Measurements from ENCODE around the gene USP7.
A peak's percentile ranks its signal among the peaks of the same experiment; 100 is the strongest.

USP7 gene

DNA sequence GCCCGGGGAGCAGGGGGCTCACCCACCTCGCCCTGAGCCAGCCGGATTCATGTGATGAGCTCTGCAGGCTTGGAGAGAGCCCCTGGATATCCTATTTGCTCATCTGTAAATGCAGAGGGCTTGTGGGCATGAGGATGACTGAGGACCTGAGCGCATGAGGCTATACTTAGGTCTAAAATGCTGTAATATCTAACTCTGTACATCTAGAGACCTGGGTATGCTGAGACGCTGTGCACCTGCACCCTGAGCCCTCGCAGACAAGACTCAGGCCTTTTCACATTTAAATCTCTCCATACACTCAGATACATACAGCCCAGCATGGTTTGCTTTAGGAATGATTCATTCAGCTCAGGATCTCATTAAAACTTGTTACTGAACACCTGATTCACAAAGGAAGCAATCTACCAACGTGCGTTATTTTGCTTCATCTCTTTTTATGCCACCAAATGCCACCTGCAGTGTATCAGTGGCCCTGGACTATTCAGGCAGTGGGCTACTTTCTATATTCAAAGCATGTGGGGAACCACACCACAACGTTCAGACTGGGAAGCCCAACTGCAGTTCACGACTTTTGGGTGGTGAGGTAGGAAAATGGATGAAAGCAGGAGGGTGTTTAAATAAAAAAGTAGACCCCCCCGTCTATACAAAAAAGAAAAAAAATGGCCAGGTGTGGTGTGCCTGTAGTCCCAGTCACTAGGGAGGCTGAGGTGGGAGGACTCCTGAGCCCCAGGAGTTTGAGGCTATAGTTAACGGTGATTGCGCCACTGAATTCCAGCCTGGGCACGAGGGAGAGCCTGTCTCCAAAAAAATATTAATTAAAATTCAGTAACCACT lies 12.0 kb downstream of the USP7 start:
- DNase-seq: no peak

DNA sequence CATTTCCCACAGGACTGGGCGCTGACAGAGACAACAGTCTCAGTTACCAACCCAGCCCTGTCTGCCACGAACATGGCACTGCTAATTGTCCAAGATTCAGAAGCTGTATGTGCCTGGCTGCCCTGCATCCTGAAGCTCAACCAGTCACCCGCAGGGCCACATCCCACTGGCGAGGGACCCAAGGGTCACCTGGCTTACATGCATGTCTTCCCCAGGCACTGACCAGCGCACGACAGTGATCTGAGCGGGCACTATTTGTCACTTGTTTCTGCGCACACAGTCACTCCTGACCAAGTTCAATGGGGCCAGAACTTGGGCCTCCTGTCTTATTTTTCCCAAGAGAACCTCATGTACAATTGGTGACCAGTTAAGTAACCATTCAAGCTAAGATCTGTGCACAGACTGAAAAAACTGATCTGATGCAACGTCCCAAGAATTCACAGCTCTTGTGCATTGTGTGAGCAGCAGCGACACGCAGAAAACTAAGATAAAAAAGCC lies 13.1 kb downstream of the USP7 start:
- DNase-seq: no peak

DNA sequence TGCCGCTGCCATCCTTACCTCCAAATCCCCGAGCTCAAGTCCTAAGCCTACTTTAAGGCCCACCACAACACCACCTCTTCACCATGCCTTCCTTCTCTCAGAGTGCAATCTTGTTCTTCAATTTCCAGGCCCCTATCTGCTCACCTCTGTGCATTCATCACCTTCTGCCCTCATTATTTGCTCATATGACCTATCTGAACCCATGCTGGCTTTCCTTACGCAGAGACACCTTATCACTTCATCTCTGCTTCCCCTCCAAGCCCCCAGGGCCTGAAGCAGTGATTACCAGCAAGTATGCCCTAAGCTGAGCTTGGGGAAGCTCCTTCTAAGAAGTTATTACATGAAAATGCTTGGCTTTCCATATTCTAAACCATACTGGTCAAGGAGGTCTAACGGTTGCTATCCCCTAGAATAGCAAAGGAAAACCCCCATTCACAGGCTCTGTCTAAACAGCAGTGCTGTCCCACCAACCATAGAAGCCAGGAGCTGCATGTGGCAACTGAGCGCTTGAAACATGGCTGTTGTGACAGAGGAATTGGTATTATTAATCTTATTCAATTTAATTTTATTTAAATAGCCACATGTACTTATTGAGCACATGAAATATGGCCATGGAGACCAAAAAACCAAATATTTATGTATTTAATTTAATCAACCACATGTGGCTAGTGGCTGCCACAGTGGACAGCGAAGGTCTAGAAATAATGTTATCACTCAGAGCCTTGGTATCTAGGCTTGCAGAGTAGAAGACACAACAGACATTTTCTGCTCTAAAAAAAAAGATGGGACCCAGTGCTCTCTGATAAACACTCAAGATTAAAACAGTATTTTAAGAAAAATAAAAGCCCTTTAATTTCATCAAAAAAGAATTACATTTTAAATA lies 13.9 kb downstream of the USP7 start:
- DNase-seq: no peak

DNA sequence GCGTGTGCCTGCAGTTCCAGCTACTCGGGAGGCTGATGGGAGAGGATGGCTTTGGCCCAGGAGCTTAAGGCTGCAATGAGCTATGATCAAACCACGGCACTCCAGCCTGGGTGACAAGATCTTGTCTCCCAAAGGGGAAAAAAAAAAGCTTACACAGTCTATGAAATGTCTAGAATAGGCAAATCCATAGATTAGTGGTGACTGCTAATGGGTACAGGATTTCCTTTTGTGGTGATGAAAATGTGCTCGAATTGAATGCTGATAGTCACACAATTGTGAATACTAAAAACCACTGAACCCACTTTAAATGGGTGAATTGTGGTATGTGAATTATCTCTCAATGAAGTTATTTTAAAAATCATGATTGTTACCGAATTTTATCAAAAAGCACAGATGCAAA lies 14.9 kb downstream of the USP7 start:
- no peak for DNase-seq

DNA sequence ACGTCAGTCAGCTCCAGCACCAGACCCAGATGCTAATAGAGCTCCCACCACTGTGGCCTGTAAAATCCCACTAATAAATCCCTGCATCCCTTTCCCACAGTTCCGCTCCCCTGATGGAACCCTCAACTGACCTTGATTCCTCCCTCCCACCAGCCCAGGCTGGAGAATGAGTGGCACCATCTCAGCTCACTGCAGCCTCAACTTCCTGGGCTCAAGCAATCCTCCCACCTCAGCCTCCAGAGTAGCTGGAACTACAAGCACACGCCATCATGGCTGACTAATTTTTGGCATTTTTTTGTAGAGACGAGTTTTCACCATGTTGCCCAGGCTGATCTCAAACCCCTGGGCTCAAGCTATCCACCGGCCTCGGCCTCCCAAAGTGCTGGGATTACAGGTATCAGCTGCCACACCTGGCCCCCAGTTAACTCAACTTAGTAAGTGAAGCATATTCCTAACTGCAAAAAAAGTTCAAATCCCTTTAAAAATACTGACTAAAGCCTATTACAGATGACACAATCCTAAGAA lies 15.6 kb downstream of the USP7 start:
- DNase-seq: no peak

DNA sequence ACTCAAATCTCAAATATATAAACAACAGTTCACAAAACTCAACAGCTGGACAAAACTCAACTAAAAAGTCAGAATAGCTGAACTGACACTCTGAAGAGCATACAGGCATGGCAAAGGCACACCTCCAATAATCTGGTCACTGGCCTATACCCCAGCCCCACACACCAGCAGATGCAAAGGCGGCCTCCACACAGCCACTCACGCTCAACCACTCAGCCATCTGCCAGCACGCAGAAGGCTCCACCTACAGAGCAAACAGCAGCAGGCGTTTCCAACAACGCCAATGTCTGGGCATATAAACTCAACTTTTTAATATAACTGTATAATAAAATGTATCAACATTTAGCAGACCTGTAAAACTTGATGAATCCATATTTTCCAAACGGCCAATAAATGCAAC lies 17.2 kb downstream of the USP7 start:
- peak; percentile 27 for DNase-seq

DNA sequence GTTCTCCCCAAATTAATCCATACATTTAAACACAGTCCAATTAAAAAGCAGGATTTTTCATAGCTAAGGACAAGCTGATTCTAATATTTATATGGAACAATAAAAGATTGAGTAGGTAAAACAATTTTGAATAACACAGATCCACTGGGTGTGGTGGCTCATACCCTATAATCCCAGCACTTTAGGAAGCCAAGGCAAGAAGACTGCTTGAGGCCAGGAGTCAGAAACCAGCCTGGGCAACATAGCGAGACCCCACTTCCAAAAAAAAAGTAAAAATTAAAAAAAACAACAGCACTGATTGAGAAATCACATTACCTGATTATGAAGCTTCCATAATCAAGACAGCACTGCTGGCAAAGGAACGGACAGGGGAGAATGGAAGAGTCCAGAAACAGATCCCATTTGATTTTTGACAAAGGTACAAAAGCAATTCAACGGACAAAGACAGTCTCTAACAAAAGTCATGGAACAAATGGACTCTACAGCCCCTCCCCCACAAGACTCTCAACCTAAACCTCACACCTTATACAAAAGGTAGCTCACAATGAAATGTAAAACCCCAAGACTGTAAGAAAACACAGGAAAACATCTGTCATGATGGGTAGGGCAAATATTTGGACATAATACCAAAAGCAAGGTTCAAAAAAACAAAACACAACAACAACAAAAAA lies 17.9 kb downstream of the USP7 start:
- DNase-seq: no peak

DNA sequence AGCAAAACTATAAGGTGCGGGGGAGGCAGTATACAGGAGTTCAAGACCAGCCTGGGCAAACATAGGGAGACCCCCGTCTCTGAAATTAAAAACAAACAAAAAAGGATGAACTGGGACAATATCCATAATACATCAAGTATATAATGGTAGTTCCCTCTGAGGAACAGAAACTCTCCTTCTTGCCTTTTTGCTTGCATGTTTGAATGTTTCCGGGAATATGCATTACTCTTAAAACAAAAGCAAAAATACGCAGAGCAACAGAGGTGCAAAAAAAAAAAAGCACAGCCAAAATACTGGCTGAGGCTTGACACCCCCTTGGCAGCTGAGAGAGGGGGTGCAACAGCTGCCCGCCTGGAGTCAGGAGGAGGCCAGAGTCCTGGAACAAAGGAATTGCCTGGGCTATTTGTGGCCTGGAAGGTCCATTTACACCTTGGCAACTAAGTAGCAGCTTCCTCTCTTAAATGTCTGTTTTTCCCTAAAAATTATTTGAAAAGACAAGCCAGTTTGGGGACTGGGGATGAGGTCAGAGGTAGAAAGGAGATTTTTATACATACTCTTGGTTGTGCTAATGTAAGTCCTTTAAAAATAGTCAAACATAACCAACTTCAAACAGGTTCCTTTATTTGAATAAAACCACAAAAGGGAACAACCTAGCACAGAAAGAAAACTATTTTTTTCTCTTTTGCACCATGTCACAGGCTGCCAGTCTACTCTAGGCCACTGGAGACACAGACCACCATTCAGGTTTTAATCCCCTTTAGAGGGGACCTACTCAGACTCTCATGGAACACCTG lies 19.5 kb downstream of the USP7 start:
- no peak for DNase-seq

DNA sequence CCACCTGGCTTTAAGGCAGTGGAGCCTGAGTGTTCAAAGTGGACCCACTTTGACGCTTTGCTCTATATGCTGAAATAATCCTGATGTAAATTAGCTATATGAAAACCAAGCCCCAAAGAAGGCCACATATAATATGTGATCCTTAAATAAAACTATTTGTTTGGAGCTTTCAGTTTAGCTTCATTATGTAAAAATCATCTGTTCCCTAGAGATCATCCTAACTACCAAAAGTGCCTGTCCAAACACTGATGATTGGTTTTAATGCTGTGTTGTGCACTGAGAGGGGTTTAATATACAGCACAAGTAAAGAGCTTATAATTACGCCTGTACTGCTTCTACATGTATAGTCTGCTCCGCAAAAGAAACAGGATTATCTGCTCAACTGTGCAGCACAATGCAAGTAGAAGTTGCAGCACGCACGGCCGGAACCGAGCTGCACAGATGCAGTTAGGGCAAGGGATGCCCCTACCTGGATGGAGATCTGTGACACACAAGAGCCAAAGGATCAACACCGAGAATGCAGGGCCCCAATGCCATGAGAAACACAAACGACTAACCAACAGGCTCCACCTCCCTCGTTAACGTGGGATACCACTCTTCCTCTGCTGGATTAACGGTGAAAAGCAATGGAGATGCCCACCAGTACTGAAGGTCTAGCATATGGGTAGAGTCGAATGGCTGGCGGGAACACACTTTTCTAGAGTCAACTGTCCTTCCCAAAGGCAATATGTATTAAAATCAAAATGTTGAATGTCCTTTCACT lies 20.5 kb downstream of the USP7 start:
- DNase-seq: no peak

DNA sequence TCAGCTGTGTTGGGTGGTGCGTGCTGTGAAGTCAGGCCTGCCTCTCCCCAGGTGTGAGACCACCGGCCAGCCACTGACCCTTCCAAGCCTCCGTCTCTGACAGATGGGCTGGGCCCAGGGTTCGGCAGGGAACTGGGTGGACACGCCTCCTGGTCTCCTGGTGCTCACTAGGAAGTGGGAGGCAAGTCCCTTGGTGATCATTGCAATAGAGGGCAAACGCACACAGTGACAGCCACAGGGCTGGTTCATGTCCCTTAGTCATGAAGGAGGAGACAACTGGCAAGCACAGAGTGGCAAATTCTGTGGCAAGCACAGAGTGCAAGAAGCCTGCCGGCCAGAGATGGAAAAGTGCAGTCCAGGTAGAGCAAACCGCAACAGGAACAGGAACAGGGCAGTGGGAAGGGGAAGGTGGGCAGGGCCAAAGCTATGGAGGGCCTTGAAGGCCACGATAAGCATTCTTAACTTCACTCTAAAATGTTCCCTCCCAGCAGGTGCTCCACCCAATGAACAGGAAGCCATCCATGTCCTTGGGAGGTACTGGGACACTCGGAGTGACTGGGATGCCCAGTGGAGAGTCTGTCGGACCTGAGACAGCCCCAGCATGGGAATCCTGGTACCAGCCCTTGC lies 21.9 kb downstream of the USP7 start:
- no peak for DNase-seq

DNA sequence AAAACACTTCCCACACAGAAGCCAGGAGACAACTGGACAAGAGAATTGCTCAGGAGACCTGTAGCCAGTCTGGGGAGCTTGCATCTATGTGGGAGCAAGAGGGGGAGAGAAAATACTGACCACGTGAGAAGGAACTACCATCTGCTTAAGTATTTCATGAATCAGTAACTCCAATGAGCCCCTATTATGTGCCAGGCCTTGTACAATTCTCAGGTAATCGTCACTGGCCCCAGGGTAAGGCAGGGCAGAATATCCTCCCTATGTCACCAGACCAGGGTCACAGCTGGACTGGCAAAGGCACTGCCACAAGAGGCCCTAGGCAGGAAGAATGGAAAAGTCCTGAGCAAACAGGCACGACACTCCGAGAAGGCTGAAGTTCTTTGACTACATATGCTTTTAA lies 25.9 kb downstream of the USP7 start:
- DNase-seq: no peak

DNA sequence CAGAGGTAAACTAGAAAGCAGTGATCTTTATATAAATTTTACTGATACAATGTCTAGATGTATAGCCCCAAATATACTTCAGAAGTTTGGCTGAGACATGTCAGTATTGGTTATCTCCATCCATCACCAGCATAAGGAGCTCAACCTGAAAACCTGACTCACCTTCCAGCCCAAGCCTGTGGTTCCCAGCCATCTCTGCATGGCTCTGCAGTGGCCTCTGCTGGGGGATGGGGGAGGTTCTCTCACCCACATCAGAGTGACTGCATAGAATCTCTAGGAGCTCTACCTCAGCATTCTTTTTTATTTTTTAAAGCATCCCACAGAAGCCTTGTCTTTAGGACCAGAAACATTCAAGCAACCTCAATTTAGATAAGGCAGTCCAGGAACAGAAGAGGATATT lies 27.3 kb downstream of the USP7 start:
- DNase-seq: no peak

DNA sequence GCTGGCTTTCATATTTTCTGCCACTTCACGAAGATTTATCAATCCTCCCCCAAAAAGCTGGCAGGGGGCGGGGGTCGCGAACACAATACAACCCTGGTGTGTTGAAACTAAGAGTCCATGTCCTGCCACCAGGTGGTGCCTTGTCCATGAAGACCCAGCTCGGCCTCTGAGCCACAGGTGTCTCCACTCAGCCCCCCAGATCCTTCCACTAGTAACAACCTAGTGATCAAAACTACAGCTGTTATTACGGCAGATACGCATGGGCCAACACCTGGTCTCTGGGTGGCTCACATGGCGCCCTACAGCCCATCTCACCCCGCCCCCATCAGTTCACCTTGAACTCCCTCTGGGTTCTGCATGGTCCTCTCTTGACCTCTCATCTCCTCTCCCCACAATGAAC lies 27.7 kb downstream of the USP7 start:
- DNase-seq: no peak

DNA sequence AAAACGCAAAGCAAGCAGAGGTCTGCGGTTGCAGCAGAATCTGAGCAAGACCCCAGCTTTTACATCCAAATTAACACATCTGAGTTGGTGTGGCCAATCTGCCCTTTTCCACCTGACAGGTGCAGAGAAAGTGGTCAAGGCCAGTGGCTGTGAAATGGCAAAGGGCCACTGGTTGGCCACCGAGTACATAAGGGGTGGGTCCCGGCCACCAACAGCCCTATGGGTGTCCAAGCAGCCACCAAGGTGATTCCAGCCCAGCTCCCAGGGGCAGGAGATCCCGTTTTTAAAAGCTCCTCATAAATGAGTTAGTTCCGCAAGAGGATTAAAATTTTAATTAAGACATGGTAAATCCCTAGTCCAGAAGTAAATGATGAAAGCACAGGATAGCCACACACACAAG lies 29.1 kb downstream of the USP7 start:
- DNase-seq: no peak

DNA sequence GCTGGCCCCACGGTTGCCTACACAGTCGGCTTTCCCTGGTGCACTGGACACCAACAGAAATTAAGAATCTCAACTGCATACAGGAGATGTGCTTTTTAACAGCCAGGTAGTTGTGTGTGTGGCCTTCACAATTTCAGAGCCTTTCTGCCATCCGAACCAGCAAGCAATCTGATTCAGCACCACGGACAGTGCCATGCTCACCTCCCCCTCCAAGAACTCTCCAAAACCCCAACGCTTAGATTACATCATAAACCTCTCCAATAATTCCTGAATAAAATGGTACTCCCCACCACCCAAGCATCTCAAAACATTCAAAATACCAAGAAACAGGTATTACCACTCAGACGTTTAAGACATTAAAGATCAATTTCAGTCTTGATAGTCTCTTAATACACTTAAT lies 31.8 kb downstream of the USP7 start:
- DNase-seq: no peak

DNA sequence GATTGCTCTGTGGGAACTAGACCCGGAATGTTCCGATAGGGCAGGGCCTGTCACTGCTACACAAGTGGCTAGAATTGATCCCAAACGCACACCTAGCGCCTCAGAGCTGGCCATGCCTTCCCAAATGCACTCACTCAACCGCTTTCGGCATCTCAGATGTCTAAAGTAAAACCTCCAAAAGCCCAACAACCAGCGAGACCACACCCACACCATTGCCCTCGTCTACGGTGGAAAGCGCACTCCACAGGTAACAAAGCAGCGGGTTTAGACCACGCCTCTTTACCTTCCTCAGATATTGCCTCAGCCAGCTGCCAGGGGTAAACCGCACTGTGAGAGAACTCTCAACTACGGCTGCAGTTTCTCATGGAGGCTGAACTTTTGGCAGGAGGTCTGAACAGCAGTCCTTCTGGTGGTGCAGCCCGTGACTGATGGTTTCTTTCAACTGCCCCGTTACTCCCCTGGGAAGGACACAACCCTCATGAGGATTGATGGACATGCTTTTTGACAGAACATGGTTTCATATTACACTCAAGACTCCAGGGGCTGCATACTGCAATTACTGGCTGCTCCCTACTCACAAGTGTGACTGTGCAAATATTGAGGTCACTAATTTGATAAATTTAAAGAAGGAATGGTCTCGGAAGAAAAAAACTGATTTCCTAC lies 34.5 kb downstream of the USP7 start:
- DNase-seq: no peak

DNA sequence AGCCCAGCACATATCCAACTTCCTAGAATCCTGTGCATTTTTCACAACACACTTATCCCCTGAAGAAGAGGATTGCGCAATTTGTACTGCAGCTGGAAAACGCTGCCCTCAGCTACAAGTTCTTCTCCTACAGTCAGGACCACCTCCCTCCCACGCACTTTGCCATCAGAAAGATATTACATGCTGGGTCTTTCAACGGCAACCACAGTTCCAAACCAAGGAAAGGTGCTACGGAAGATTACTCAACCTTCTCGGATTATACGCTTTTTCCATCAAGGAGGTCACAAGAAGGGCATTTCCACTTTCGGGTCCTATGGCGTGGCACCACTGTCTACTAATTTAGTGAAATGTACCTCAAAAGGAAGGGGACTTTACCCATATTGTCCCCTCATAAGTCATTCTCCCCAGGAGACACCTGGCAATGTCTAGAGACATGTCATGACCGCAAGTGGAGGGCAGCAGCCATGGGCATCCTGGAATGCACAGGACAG lies 35.2 kb downstream of the USP7 start:
- DNase-seq: no peak

DNA sequence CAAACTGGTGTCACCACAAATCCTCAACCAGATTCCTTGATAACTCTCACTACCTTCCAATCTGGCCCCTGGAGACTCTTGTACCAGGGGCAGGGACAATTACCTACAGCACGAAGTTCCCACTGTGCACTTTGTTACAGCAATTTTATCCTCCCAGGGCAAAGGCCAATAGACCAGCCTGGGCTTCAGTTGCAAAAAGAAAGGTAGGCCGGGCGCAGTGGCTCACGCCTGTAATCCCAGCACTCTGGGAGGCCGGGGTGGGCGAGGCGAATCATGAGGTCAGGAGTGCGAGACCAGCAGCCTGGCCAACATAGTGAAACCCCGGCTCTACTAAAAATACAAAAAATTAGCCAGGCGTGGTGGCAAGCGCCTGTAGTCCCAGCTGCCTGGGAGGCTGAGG lies 36.9 kb downstream of the USP7 start:
- DNase-seq: no peak

DNA sequence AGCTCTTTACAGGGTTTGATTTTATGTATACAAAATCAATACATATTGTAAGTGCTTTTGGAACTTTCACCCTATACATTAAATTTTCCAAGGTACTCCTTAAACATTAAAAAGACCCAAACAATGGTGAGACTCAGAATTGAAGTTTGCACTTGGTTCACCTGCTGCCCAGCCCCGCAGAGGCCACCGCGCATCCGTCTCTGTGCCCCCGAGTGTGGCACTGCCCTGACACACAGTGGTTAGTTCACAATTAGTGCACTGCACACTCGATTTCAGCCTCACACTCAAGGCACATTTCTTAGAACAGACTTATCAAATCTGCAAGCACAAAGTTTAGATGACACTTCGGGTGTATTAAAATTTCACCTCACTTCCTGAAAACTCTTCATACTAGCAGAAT lies 38.3 kb downstream of the USP7 start:
- no peak for DNase-seq

DNA sequence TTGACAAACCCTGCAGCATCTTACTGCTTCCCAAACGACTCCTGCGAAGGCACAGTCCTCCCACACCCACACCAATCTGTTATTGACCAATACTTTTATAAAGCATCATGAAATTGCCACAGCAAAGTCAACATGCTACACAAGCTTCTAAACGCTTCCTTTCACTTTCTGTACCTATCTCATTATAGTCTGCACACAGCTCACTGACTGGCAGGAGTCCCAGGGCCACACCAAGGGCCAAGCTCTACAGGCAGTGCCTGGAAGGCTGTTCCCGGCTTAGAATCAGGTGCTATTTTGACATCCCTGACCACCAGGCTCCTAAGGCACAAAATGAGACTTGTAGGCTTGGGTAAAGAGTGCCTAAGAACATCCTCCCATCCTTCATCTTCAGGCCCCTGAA lies 39.5 kb downstream of the USP7 start:
- DNase-seq: no peak
